Measurements from ENCODE around the gene RASA2. TPM values are rescaled to one million over a fixed set of nuclear protein-coding genes. Genes with fewer than 3 reads are reported as not detected.

RASA2 gene
- total and polyA plus RNA-seq, 10 of the 15 experiments (the other 5 are each of a cell fraction or from before 2014, with no cell fraction given) = 1.9 to 9.4 (median 7.2) TPM

DNA sequence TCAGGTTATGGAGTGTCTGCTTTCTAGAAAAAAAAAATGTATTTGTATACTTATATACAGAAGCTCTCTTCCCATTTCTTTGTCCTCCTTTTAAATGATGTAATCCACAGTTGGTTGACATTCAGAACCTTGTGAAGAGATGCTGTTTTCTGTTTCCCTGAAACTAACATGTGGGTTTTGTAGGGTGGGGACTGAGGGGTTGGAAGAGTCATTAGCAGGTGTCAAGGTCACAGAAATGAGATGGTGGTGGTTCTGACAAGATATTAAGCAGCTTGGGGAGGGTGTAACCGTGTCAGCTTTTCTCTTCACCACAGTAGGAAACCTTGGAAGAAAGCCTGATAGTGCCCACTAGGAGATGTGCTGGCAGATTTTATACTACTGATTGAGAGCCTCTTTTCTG, 2.4 kb downstream of the RASA2 start:
- FAIRE-seq (peak; percentile 35), DNase-seq (ENCODE audit: low read depth, low spot score) (no peak), ATAC-seq (peak; percentile 13)
- TF ChIP-seq FOXK2 (IDR thresholded peaks at IDR 0.05) (no peak), RUNX3 (IDR thresholded peaks at IDR 0.05; ENCODE audit: low read length) (peak; percentile 20; the same call in 1 of the 2 replicates), ATF7 (IDR thresholded peaks at IDR 0.05; ENCODE audit: low read depth) (peak; percentile 82), POLR2A (IDR thresholded peaks at IDR 0.05; ENCODE audit: low read depth, low read length) (no peak), IKZF1 (conservative IDR thresholded peaks at IDR 0.05) (0 out of 2 replicates have a peak, but pooled peaks have one; percentile 28), NR2F1 (conservative IDR thresholded peaks at IDR 0.05) (peak; percentile 82), IKZF2 (IDR thresholded peaks at IDR 0.05) (peak; percentile 17 to 33; a peak in 1 of 4 replicates), ESRRA (IDR thresholded peaks at IDR 0.05; ENCODE audit: low read length) (peak; percentile 86), ZSCAN29 (IDR thresholded peaks at IDR 0.05) (no peak)
- in situ Hi-C loops (cut with MboI) (no loop called here), intact Hi-C loops (cut with micrococcal nuclease; ENCODE audit: unreplicated experiment) (no loop called here)
- H3K79me2 ChIP-seq (ENCODE audit: control insufficient read depth, insufficient read depth, low read length) = peaks cover 12% of the 10 kb centered on the region
- BruUV-seq (replicated peaks) = no TSS peak
- ChIA-PET POLR2A (no interaction called here), CTCF (interaction anchor here (0.9 to 1.2 kb wide), 2 partner anchors 10 to 12 kb away, joined by 3 read pairs; no protein-coding TSS in a partner anchor), RAD21 (ENCODE audit: unreplicated experiment) (no interaction called here), SMC1A (ENCODE audit: uncharacterized antibody, unreplicated experiment) (interaction anchor here (0.8 to 1.2 kb wide), 3 partner anchors 12 to 71 kb away, joined by 3 to 5 read pairs (median 3); no protein-coding TSS in a partner anchor)
- H3K9me3 ChIP-seq (replicated peaks; ENCODE audit: control insufficient read depth, insufficient read depth, low read length) = no peaks in the 10 kb centered on the region
- H3K4me3 ChIP-seq = no peak overlapping the region
- 50% methylated on average over 1 of the region's 1 CpG for WGBS (ENCODE audit: insufficient coverage, insufficient replicate concordance, low lambda C conversion rate, missing lambda C conversion rate)
- peaks cover 12% of the 10 kb centered on the region for H3K4me1 ChIP-seq (ENCODE audit: control insufficient read depth, insufficient read depth, low read length)
- H3K4me2 ChIP-seq (ENCODE audit: control insufficient read depth, insufficient read depth) = peak overlapping the region; percentile 36
- no peak overlapping the region for H3K9ac ChIP-seq (ENCODE audit: control insufficient read depth, insufficient read depth, low read length)
- H3K27me3 ChIP-seq (replicated peaks in 1 of 2; ENCODE audit: control insufficient read depth in 2 of 2, insufficient read depth in 2 of 2, low read length in 1 of 2) = no peaks in the 10 kb centered on the region
- H3K36me3 ChIP-seq (ENCODE audit: control insufficient read depth in 2 of 2, insufficient read depth in 2 of 2, low read length in 1 of 2) = no peaks in the 10 kb centered on the region
- no peaks in the 10 kb centered on the region for H4K20me1 ChIP-seq (ENCODE audit: control insufficient read depth, insufficient read depth)
- H3K27ac ChIP-seq (ENCODE audit: control insufficient read depth, insufficient read depth) = no peak overlapping the region
- no peak overlapping the region for H2AFZ ChIP-seq (ENCODE audit: control insufficient read depth, low read depth, low read length)

DNA sequence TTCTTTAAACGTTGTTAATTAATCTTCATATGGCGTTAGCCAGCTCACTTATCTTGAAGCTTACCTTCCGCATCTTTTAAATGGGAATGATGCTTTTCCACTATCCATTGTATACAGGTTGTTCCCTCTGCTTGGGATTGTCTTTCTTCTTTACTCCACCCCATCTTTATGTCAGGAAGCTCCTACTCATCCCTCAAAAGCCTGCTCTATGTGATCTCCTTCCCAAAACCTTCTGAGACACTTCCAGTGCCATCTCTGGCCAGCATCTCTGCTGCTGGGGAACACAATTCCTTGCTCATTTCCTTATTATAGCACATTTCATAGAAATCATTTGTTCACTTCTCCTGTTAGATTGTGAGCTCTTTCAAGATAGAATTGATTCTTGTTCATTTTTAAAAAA, 4.3 kb downstream of the RASA2 start:
- H3K4me3 ChIP-seq = no peak overlapping the region
- H3K9ac ChIP-seq (ENCODE audit: control insufficient read depth, insufficient read depth, low read length) = no peak overlapping the region
- no peaks in the 10 kb centered on the region for H3K36me3 ChIP-seq (ENCODE audit: control insufficient read depth in 2 of 2, insufficient read depth in 2 of 2, low read length in 1 of 2)
- ATAC-seq (no peak), FAIRE-seq (no peak), DNase-seq (ENCODE audit: low read depth, low spot score) (no peak)
- no TSS peak for BruUV-seq (replicated peaks)
- no peak overlapping the region for H3K27ac ChIP-seq (ENCODE audit: control insufficient read depth, insufficient read depth)
- SMC1A ChIA-PET (ENCODE audit: uncharacterized antibody, unreplicated experiment) = interaction anchor here (0.6 to 1.4 kb wide), 7 partner anchors 10 to 70 kb away, joined by 3 to 5 read pairs (median 3); no protein-coding TSS in a partner anchor
- intact Hi-C loops (cut with micrococcal nuclease; ENCODE audit: unreplicated experiment) = no loop called here
- H3K9me3 ChIP-seq (replicated peaks; ENCODE audit: control insufficient read depth, insufficient read depth, low read length) = no peaks in the 10 kb centered on the region
- RAD21 ChIA-PET (ENCODE audit: unreplicated experiment) = interaction anchor here (1.0 to 1.4 kb wide), 3 partner anchors 38 to 186 kb away, joined by 3 to 4 read pairs (median 3); no protein-coding TSS in a partner anchor
- 100% methylated on average over 3 of the region's 3 CpGs for WGBS (ENCODE audit: insufficient coverage, insufficient replicate concordance, low lambda C conversion rate, missing lambda C conversion rate)
- no peak overlapping the region for H2AFZ ChIP-seq (ENCODE audit: control insufficient read depth, low read depth, low read length)
- CTCF ChIA-PET = interaction anchor here (0.6 to 2.1 kb wide), 9 partner anchors 9 to 70 kb away, joined by 3 to 6 read pairs (median 3); no protein-coding TSS in a partner anchor
- POLR2A ChIA-PET = interaction anchor here (0.6 kb wide), 1 partner anchor 176 kb away, joined by 10 read pairs; no protein-coding TSS in a partner anchor
- H3K4me1 ChIP-seq (ENCODE audit: control insufficient read depth, insufficient read depth, low read length) = peaks cover 12% of the 10 kb centered on the region
- no peaks in the 10 kb centered on the region for H4K20me1 ChIP-seq (ENCODE audit: control insufficient read depth, insufficient read depth)
- no peaks in the 10 kb centered on the region for H3K27me3 ChIP-seq (replicated peaks in 1 of 2; ENCODE audit: control insufficient read depth in 2 of 2, insufficient read depth in 2 of 2, low read length in 1 of 2)
- in situ Hi-C loops (cut with MboI) = no loop called here
- TF ChIP-seq CREM (IDR thresholded peaks at IDR 0.05; ENCODE audit: low read depth) (no peak), MYB (IDR thresholded peaks at IDR 0.05; ENCODE audit: borderline replicate concordance, low read depth, low read length) (no peak), BCL11A (IDR thresholded peaks at IDR 0.05; ENCODE audit: low read depth, low read length) (no peak)
- H3K4me2 ChIP-seq (ENCODE audit: control insufficient read depth, insufficient read depth) = no peak overlapping the region
- peaks cover 14% of the 10 kb centered on the region for H3K79me2 ChIP-seq (ENCODE audit: control insufficient read depth, insufficient read depth, low read length)

Measured in GM12878 (cell line).